GM23338 (cell line): ENCODE measurements around the gene SLC29A1. TPM values are rescaled to one million over a fixed set of nuclear protein-coding genes. Genes with fewer than 3 reads are reported as not detected.

Experiments
- ATAC-seq: fragments of 200-7000 bp; cut with Tn5 transposase; 3 replicates; pipeline ENCODE4 v1.9.1; 2020
- DNase-seq: peaks from one replicate; pipeline ENCODE4 v3.0.0-alpha.2; 2015; ENCODE audit warnings: low spot score
- H2AFZ ChIP-seq: fragments of 200-600 bp; sonication (generic); 2 replicates; pipeline ENCODE4 v1.8.0; 2016; ENCODE audit warnings: antibody characterized with exemption, mild to moderate bottlenecking, moderate library complexity
- H3F3A ChIP-seq: fragments of 200-600 bp; sonication (generic); replicated peaks from 2 replicates; pipeline ENCODE4 v1.8.0; 2017; ENCODE audit warnings: antibody characterized with exemption, mixed run types, low read depth
- H3K27ac ChIP-seq: fragments of 200-600 bp; sonication (generic); 2 replicates; pipeline ENCODE4 v1.6.1; 2016; ENCODE audit warnings: low read depth
- H3K27me3 ChIP-seq: fragments of 200-600 bp; sonication (generic); 2 replicates; pipeline ENCODE4 v1.8.0; 2016; ENCODE audit warnings: mild to moderate bottlenecking, mixed run types, moderate library complexity; ENCODE audit not compliant: insufficient read depth
- H3K36me3 ChIP-seq: fragments of 200-600 bp; sonication (generic); 2 replicates; pipeline ENCODE4 v1.8.0; 2016; ENCODE audit warnings: mild to moderate bottlenecking; ENCODE audit not compliant: insufficient read depth
- H3K4me1 ChIP-seq: fragments of 200-600 bp; sonication (generic); 2 replicates; pipeline ENCODE4 v1.8.0; 2016; ENCODE audit warnings: mild to moderate bottlenecking, moderate library complexity; ENCODE audit not compliant: insufficient read depth
- H3K4me2 ChIP-seq: fragments of 200-600 bp; sonication (generic); 2 replicates; pipeline ENCODE4 v1.7.1; 2017; ENCODE audit warnings: mixed run types
- H3K4me3 ChIP-seq: fragments of 200-600 bp; sonication (generic); 2 replicates; pipeline ENCODE4 v1.6.1; 2016; ENCODE audit warnings: mixed run types
- H3K79me2 ChIP-seq: fragments of 200-600 bp; sonication (generic); replicated peaks from 2 replicates; pipeline ENCODE4 v1.8.0; 2017; ENCODE audit warnings: mild to moderate bottlenecking; ENCODE audit not compliant: insufficient read depth
- H3K9me2 ChIP-seq: fragments of 200-600 bp; sonication (generic); 2 replicates; pipeline ENCODE4 v1.8.0; 2017; ENCODE audit not compliant: insufficient read depth
- H4K20me1 ChIP-seq: fragments of 200-600 bp; sonication (generic); replicated peaks from 2 replicates; pipeline ENCODE4 v1.8.0; 2017; ENCODE audit warnings: mild to moderate bottlenecking; ENCODE audit not compliant: insufficient read depth
- H3K27ac Mint-ChIP-seq: 2 replicates; pipeline ENCODE4 v1.8.0; 2020; ENCODE audit warnings: inconsistent platforms, mild to moderate bottlenecking, moderate library complexity, mixed read lengths
- H3K27me3 Mint-ChIP-seq: 3 replicates; pipeline ENCODE4 v1.8.0; 2022; ENCODE audit warnings: low read depth, mild to moderate bottlenecking, moderate library complexity, mixed read lengths, inconsistent platforms; ENCODE audit not compliant: insufficient read depth, poor library complexity
- H3K36me3 Mint-ChIP-seq: 3 replicates; pipeline ENCODE4 v1.8.0; 2021; ENCODE audit warnings: low read depth, mild to moderate bottlenecking, inconsistent platforms, moderate library complexity, mixed read lengths
- H3K4me1 Mint-ChIP-seq: 3 replicates; pipeline ENCODE4 v1.8.0; 2020; ENCODE audit warnings: mild to moderate bottlenecking, inconsistent platforms, mixed read lengths
- H3K4me3 Mint-ChIP-seq: 3 replicates; pipeline ENCODE4 v1.8.0; 2021; ENCODE audit warnings: moderate library complexity, mild to moderate bottlenecking, inconsistent platforms, mixed read lengths
- H3K9me3 Mint-ChIP-seq: 3 replicates; pipeline ENCODE4 v1.8.0; 2020; ENCODE audit warnings: moderate library complexity, mild to moderate bottlenecking, inconsistent platforms, mixed read lengths
- CREB1 ChIP-seq: fragments of 250-450 bp; sonication (Bioruptor Pico); IDR thresholded peaks from 2 replicates; pipeline ENCODE4 v1.5.0; 2020; ENCODE audit warnings: low read depth, mild to moderate bottlenecking, moderate library complexity
- EZH2 ChIP-seq: fragments of 200-600 bp; sonication (generic); IDR thresholded peaks from one replicate; pipeline ENCODE4 v1.8.0; 2017; ENCODE audit warnings: antibody characterized with exemption, mild to moderate bottlenecking, low read depth; ENCODE audit not compliant: unreplicated experiment
- EZH2phosphoT487 ChIP-seq: fragments of 200-600 bp; sonication (generic); IDR thresholded peaks from one replicate; pipeline ENCODE4 v1.8.1; 2018; ENCODE audit warnings: antibody characterized with exemption; ENCODE audit not compliant: unreplicated experiment
- JUNB ChIP-seq: IDR thresholded peaks from one replicate; pipeline ENCODE4 v1.6.1; 2016; ENCODE audit warnings: antibody characterized with exemption; ENCODE audit not compliant: unreplicated experiment
- STAT1 ChIP-seq: IDR thresholded peaks from one replicate; pipeline ENCODE4 v1.6.1; 2016; ENCODE audit warnings: antibody characterized with exemption; ENCODE audit not compliant: unreplicated experiment
- ZNF114 ChIP-seq: fragments of 250-450 bp; sonication (Bioruptor Pico); IDR thresholded peaks from 2 replicates; pipeline ENCODE4 v1.5.0; 2020; ENCODE audit warnings: mild to moderate bottlenecking, moderate library complexity
- ZNF331 ChIP-seq: fragments of 250-450 bp; sonication (Bioruptor Pico); IDR thresholded peaks from 2 replicates; pipeline ENCODE4 v1.5.0; 2020; ENCODE audit warnings: low read depth, mild to moderate bottlenecking, moderate library complexity
- polyA plus RNA-seq: library from polyadenylated mRNA; unstranded; fragments of >200 nt; fragmentation: Nextera tagmentation; extraction: Ambion mirVana; gene quantifications from 2 replicates; pipeline ENCODE4 v1.2.1, GENCODE V29; 2016
- total RNA-seq: library from RNA; depleted of rRNA; stranded (reverse); fragments of >200 nt; shearing (Covaris generic); gene quantifications from 2 replicates; pipeline ENCODE4 v1.2.3, GENCODE V29; 2014
- TF ChIP-seq, protein P1 (sequence below): IDR thresholded peaks from 2 replicates; pipeline ENCODE4 v1.6.1; 2016; ENCODE audit warnings: antibody characterized with exemption
- TF ChIP-seq, protein P2 (sequence below): fragments of 250-450 bp; sonication (Bioruptor Pico); IDR thresholded peaks from 2 replicates; pipeline ENCODE4 v1.5.0; 2020; ENCODE audit warnings: mild to moderate bottlenecking, moderate library complexity
- TF ChIP-seq, protein P3 (sequence below), 2 experiments: fragments of 200-600 bp in 1 of 2; sonication (generic) in 1 of 2; conservative IDR thresholded peaks; 2 replicates each; pipeline versions ENCODE4 v1.5.1 to v1.6.1; 2016 to 2017; ENCODE audit warnings: antibody characterized with exemption in 2 of 2, low read depth in 2 of 2, mild to moderate bottlenecking in 2 of 2, moderate library complexity in 1 of 2
- TF ChIP-seq, protein P4 (sequence below): IDR thresholded peaks from one replicate; pipeline ENCODE4 v1.6.1; 2018; ENCODE audit warnings: antibody characterized with exemption; ENCODE audit not compliant: unreplicated experiment

Gene SLC29A1
- total and polyA plus RNA-seq, 2 experiments from 2014 or later: 73.1 to 169 TPM

DNA sequence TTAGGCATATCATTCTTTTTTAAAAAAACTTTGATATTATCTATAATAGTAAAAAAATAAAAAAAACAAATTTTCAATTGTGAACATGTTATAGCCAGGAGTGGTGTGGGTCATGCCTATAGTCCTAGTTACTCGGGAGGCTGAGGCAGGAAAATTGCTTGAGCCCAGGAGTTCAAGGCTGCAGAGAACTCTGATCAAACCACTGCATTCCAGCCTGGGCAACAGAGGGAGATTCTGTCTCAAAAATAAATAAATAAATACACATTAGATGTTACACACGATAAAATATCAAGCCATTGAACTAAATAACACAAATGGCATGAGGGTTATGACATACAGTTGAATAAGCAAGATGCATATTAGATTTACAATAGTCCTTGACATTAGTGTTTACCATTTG is 34.6 kb upstream of the SLC29A1 start:
- H3K36me3 Mint-ChIP-seq: no peaks in the 10 kb centered on the region
- H3K27me3 ChIP-seq: no peaks in the 10 kb centered on the region
- ATAC-seq (no peak), DNase-seq (no peak)
- TF ChIP-seq EZH2 (no peak), EZH2phosphoT487 (no peak), STAT1 (no peak), ZNF114 (CRISPR knock-in tag) (no peak), JUNB (no peak), ZNF331 (CRISPR knock-in tag) (no peak), CREB1 (CRISPR knock-in tag) (no peak)
- TF ChIP-seq, protein P1, sequence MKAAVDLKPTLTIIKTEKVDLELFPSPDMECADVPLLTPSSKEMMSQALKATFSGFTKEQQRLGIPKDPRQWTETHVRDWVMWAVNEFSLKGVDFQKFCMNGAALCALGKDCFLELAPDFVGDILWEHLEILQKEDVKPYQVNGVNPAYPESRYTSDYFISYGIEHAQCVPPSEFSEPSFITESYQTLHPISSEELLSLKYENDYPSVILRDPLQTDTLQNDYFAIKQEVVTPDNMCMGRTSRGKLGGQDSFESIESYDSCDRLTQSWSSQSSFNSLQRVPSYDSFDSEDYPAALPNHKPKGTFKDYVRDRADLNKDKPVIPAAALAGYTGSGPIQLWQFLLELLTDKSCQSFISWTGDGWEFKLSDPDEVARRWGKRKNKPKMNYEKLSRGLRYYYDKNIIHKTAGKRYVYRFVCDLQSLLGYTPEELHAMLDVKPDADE: no peak
- TF ChIP-seq, protein P2, sequence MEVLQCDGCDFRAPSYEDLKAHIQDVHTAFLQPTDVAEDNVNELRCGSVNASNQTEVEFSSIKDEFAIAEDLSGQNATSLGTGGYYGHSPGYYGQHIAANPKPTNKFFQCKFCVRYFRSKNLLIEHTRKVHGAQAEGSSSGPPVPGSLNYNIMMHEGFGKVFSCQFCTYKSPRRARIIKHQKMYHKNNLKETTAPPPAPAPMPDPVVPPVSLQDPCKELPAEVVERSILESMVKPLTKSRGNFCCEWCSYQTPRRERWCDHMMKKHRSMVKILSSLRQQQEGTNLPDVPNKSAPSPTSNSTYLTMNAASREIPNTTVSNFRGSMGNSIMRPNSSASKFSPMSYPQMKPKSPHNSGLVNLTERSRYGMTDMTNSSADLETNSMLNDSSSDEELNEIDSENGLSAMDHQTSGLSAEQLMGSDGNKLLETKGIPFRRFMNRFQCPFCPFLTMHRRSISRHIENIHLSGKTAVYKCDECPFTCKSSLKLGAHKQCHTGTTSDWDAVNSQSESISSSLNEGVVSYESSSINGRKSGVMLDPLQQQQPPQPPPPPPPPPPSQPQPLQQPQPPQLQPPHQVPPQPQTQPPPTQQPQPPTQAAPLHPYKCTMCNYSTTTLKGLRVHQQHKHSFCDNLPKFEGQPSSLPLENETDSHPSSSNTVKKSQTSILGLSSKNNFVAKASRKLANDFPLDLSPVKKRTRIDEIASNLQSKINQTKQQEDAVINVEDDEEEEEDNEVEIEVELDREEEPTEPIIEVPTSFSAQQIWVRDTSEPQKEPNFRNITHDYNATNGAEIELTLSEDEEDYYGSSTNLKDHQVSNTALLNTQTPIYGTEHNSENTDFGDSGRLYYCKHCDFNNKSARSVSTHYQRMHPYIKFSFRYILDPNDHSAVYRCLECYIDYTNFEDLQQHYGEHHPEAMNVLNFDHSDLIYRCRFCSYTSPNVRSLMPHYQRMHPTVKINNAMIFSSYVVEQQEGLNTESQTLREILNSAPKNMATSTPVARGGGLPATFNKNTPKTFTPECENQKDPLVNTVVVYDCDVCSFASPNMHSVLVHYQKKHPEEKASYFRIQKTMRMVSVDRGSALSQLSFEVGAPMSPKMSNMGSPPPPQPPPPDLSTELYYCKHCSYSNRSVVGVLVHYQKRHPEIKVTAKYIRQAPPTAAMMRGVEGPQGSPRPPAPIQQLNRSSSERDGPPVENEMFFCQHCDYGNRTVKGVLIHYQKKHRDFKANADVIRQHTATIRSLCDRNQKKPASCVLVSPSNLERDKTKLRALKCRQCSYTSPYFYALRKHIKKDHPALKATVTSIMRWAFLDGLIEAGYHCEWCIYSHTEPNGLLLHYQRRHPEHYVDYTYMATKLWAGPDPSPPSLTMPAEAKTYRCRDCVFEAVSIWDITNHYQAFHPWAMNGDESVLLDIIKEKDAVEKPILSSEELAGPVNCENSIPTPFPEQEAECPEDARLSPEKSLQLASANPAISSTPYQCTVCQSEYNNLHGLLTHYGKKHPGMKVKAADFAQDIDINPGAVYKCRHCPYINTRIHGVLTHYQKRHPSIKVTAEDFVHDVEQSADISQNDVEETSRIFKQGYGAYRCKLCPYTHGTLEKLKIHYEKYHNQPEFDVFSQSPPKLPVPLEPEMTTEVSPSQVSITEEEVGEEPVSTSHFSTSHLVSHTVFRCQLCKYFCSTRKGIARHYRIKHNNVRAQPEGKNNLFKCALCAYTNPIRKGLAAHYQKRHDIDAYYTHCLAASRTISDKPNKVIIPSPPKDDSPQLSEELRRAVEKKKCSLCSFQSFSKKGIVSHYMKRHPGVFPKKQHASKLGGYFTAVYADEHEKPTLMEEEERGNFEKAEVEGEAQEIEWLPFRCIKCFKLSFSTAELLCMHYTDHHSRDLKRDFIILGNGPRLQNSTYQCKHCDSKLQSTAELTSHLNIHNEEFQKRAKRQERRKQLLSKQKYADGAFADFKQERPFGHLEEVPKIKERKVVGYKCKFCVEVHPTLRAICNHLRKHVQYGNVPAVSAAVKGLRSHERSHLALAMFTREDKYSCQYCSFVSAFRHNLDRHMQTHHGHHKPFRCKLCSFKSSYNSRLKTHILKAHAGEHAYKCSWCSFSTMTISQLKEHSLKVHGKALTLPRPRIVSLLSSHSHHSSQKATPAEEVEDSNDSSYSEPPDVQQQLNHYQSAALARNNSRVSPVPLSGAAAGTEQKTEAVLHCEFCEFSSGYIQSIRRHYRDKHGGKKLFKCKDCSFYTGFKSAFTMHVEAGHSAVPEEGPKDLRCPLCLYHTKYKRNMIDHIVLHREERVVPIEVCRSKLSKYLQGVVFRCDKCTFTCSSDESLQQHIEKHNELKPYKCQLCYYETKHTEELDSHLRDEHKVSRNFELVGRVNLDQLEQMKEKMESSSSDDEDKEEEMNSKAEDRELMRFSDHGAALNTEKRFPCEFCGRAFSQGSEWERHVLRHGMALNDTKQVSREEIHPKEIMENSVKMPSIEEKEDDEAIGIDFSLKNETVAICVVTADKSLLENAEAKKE (CRISPR knock-in tag): no peak
- TF ChIP-seq, protein P3, sequence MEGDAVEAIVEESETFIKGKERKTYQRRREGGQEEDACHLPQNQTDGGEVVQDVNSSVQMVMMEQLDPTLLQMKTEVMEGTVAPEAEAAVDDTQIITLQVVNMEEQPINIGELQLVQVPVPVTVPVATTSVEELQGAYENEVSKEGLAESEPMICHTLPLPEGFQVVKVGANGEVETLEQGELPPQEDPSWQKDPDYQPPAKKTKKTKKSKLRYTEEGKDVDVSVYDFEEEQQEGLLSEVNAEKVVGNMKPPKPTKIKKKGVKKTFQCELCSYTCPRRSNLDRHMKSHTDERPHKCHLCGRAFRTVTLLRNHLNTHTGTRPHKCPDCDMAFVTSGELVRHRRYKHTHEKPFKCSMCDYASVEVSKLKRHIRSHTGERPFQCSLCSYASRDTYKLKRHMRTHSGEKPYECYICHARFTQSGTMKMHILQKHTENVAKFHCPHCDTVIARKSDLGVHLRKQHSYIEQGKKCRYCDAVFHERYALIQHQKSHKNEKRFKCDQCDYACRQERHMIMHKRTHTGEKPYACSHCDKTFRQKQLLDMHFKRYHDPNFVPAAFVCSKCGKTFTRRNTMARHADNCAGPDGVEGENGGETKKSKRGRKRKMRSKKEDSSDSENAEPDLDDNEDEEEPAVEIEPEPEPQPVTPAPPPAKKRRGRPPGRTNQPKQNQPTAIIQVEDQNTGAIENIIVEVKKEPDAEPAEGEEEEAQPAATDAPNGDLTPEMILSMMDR (conservative IDR thresholded peaks at IDR 0.05; ENCODE audit: low read depth in 2 of 2): no peak
- TF ChIP-seq, protein P4, sequence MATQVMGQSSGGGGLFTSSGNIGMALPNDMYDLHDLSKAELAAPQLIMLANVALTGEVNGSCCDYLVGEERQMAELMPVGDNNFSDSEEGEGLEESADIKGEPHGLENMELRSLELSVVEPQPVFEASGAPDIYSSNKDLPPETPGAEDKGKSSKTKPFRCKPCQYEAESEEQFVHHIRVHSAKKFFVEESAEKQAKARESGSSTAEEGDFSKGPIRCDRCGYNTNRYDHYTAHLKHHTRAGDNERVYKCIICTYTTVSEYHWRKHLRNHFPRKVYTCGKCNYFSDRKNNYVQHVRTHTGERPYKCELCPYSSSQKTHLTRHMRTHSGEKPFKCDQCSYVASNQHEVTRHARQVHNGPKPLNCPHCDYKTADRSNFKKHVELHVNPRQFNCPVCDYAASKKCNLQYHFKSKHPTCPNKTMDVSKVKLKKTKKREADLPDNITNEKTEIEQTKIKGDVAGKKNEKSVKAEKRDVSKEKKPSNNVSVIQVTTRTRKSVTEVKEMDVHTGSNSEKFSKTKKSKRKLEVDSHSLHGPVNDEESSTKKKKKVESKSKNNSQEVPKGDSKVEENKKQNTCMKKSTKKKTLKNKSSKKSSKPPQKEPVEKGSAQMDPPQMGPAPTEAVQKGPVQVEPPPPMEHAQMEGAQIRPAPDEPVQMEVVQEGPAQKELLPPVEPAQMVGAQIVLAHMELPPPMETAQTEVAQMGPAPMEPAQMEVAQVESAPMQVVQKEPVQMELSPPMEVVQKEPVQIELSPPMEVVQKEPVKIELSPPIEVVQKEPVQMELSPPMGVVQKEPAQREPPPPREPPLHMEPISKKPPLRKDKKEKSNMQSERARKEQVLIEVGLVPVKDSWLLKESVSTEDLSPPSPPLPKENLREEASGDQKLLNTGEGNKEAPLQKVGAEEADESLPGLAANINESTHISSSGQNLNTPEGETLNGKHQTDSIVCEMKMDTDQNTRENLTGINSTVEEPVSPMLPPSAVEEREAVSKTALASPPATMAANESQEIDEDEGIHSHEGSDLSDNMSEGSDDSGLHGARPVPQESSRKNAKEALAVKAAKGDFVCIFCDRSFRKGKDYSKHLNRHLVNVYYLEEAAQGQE: no peak
- H3K4me2 ChIP-seq: no peak overlapping the region
- 0 out of 2 replicates have a peak, but pooled peaks cover 2% of the 10 kb centered on the region for H3F3A ChIP-seq
- H3K4me3 Mint-ChIP-seq: no peak overlapping the region
- H3K27ac ChIP-seq: no peak overlapping the region
- H3K27ac Mint-ChIP-seq: no peak overlapping the region
- H3K4me1 Mint-ChIP-seq: peaks cover 29% of the 10 kb centered on the region
- H3K9me3 Mint-ChIP-seq: no peaks in the 10 kb centered on the region
- no peak overlapping the region for H2AFZ ChIP-seq
- H3K9me2 ChIP-seq: no peaks in the 10 kb centered on the region
- H3K4me3 ChIP-seq: no peak overlapping the region
- H4K20me1 ChIP-seq: no peaks in the 10 kb centered on the region
- peaks cover 19% of the 10 kb centered on the region for H3K4me1 ChIP-seq
- peaks cover 22% of the 10 kb centered on the region for H3K27me3 Mint-ChIP-seq
- H3K36me3 ChIP-seq: no peaks in the 10 kb centered on the region
- H3K79me2 ChIP-seq: no peaks in the 10 kb centered on the region
